ENCODE data around the gene KAT7. TPM values are rescaled to one million over a fixed set of nuclear protein-coding genes. Genes with fewer than 3 reads are reported as not detected.

The KAT7 gene
- total RNA-seq, 1 donor from 2014 or later = 95.0 TPM

- H3K4me1 Mint-ChIP-seq = peaks cover 81% of the 10 kb centered on the region
- peak overlapping the region; percentile 96 for H3K27ac Mint-ChIP-seq
- intact Hi-C loops (cut with micrococcal nuclease) = loop anchor here (1.0 to 10.0 kb wide), 3 partner anchors 9 to 553 kb away; partner anchors contain the start of gene KAT7
- ATAC-seq (ENCODE audit: low read depth) = no peak
- peaks cover 3% of the 10 kb centered on the region for H3K9me3 Mint-ChIP-seq
- POLR2A ChIA-PET = interaction anchor here (0.6 to 5.8 kb wide), 10 partner anchors 9 to 400 kb away, joined by 3 to 129 read pairs (median 6); partner anchors contain the start of genes FAM117A, KAT7 and SLC35B1
- H3K27me3 Mint-ChIP-seq = no peaks in the 10 kb centered on the region
- CTCF ChIA-PET = interaction anchor here (1.0 to 3.3 kb wide), 5 partner anchors 9 to 41 kb away, joined by 3 to 15 read pairs (median 4); partner anchors contain the start of genes FAM117A and SLC35B1
- TF ChIP-seq CTCF (IDR thresholded peaks at IDR 0.05) = no peak
- H3K36me3 Mint-ChIP-seq (ENCODE audit: low read depth) = peaks cover 5% of the 10 kb centered on the region
- H3K4me3 Mint-ChIP-seq = peak overlapping the region; percentile 79
- DNase-seq = no peak
Measured at GRCh38 chr17:49748223-49748622, 40.3 kb upstream of the KAT7 start.

DNA sequence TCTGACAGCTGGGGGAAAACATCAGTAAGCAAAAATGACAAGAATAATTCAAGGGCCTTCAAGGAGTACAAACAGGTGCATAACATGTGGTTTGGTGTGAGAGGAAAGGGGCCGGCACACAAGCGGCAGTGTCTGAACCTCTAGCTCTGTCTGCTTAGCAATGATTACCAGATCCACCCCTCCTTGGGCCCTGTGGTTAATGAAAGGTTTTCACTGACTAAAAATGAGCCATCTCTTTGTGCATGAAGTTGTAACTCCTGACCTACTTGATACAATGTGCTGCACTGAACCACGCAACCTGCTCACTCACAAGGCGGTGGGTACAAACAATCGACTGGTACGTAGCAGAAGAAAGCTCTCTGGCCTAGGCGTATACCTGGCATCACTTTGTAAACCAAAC is 39.7 kb upstream of the KAT7 start:
- intact Hi-C loops (cut with micrococcal nuclease) = loop anchor here (1.0 to 10.0 kb wide), 3 partner anchors 9 to 554 kb away; partner anchors contain the start of gene KAT7
- H3K27me3 Mint-ChIP-seq = no peaks in the 10 kb centered on the region
- no peak for DNase-seq
- peaks cover 6% of the 10 kb centered on the region for H3K36me3 Mint-ChIP-seq (ENCODE audit: low read depth)
- ChIA-PET POLR2A (interaction anchor here (0.6 to 5.8 kb wide), 10 partner anchors 9 to 804 kb away, joined by 3 to 129 read pairs (median 6); partner anchors contain the start of genes FAM117A, KAT7, SLC35B1 and SNF8), CTCF (interaction anchor here (1.0 to 3.3 kb wide), 3 partner anchors 14 to 41 kb away, joined by 3 to 15 read pairs (median 3); partner anchors contain the start of genes FAM117A and SLC35B1)
- ATAC-seq (ENCODE audit: low read depth) = peak; percentile 72
- TF ChIP-seq CTCF (IDR thresholded peaks at IDR 0.05) = no peak
- peaks cover 83% of the 10 kb centered on the region for H3K4me1 Mint-ChIP-seq
- H3K27ac Mint-ChIP-seq = peak overlapping the region; percentile 96
- H3K4me3 Mint-ChIP-seq = peak overlapping the region; percentile 64
- H3K9me3 Mint-ChIP-seq = peaks cover 3% of the 10 kb centered on the region

- no peak overlapping the region for H3K4me3 Mint-ChIP-seq
- peaks cover 3% of the 10 kb centered on the region for H3K9me3 Mint-ChIP-seq
- DNase-seq (no peak), ATAC-seq (ENCODE audit: low read depth) (no peak)
- peak overlapping the region; percentile 61 for H3K27ac Mint-ChIP-seq
- ChIA-PET POLR2A (interaction anchor here (1.3 to 6.6 kb wide), 4 partner anchors 13 to 805 kb away, joined by 4 to 54 read pairs (median 24); partner anchors contain the start of genes FAM117A, SLC35B1 and SNF8), CTCF (no interaction called here)
- H3K4me1 Mint-ChIP-seq = peaks cover 81% of the 10 kb centered on the region
- intact Hi-C loops (cut with micrococcal nuclease) = loop anchor here (2.0 to 10.0 kb wide), 2 partner anchors 39 to 555 kb away; partner anchors contain the start of gene KAT7
- TF ChIP-seq CTCF (IDR thresholded peaks at IDR 0.05) = no peak
- peaks cover 6% of the 10 kb centered on the region for H3K36me3 Mint-ChIP-seq (ENCODE audit: low read depth)
- no peaks in the 10 kb centered on the region for H3K27me3 Mint-ChIP-seq
Measured at GRCh38 chr17:49749730-49750129, 38.8 kb upstream of the KAT7 start.

- intact Hi-C loops (cut with micrococcal nuclease) = loop anchor here (2.0 kb wide), 1 partner anchor 14 kb away; no protein-coding TSS in a partner anchor
- POLR2A ChIA-PET = interaction anchor here (0.7 to 6.6 kb wide), 4 partner anchors 10 to 83 kb away, joined by 3 to 54 read pairs (median 4); partner anchors contain the start of gene FAM117A
- no peak overlapping the region for H3K4me3 Mint-ChIP-seq
- CTCF ChIA-PET = interaction anchor here (1.2 kb wide), 1 partner anchor 9 kb away, joined by 3 read pairs; no protein-coding TSS in a partner anchor
- peak overlapping the region; percentile 76 for H3K27ac Mint-ChIP-seq
- H3K27me3 Mint-ChIP-seq = no peaks in the 10 kb centered on the region
- no peak for TF ChIP-seq CTCF (IDR thresholded peaks at IDR 0.05)
- no peak for DNase-seq
- peaks cover 69% of the 10 kb centered on the region for H3K4me1 Mint-ChIP-seq
- no peak for ATAC-seq (ENCODE audit: low read depth)
- H3K36me3 Mint-ChIP-seq (ENCODE audit: low read depth) = peaks cover 22% of the 10 kb centered on the region
- H3K9me3 Mint-ChIP-seq = no peaks in the 10 kb centered on the region
Measured at GRCh38 chr17:49752508-49752907, 36.0 kb upstream of the KAT7 start.

DNA sequence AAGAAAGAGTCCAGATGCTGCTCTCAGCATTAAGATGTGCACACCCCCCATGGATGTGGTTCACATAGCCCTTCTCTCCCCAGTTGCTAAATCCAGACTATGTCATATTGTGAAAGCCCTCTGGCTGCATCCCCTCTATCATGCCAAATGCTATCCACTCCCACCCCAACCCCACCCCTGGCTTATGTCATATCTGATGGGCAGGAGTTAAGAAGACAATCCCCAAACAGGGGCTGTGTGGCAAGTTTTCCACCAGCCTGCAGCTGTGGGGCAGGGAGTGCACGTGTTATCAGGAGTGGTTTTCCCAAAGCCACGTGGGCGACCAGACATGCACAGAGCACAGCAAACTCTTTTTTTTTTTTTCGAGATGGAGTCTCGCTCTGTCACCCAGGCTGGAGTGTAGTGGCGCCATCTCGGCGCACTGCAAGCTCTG is 34.5 kb upstream of the KAT7 start:
- ChIA-PET POLR2A (interaction anchor here (6.6 kb wide), 1 partner anchor 9 kb away, joined by 54 read pairs; the partner anchor contains the start of gene FAM117A), CTCF (interaction anchor here (1.2 kb wide), 1 partner anchor 10 kb away, joined by 3 read pairs; the partner anchor contains the start of gene FAM117A)
- intact Hi-C loops (cut with micrococcal nuclease) = loop anchor here (2.0 kb wide), 1 partner anchor 15 kb away; no protein-coding TSS in a partner anchor
- TF ChIP-seq CTCF (IDR thresholded peaks at IDR 0.05) = no peak
- ATAC-seq (ENCODE audit: low read depth) = no peak
- Mint-ChIP-seq H3K27me3 (no peaks in the 10 kb centered on the region), H3K27ac (peak overlapping the region; percentile 18), H3K36me3 (ENCODE audit: low read depth) (peaks cover 32% of the 10 kb centered on the region), H3K4me3 (no peak overlapping the region), H3K4me1 (peaks cover 60% of the 10 kb centered on the region), H3K9me3 (no peaks in the 10 kb centered on the region)
- no peak for DNase-seq
